Tibial artery (tissue), 4 donors: ENCODE results near the gene PI16.

Experiments
- DNase-seq, 2 donors: peaks; one replicate each; pipeline ENCODE4 v3.0.0-alpha.2; 2019
- H3K27ac ChIP-seq, 2 donors: fragments of 200-600 bp; sonication (generic) in 1 of 2; 1 replicate in 1 of 2; 2 replicates in 1 of 2; pipeline ENCODE4 v1.5.1; 2018 to 2019; ENCODE audit warnings: mild to moderate bottlenecking in 1 of 2
- H3K27me3 ChIP-seq, 2 donors: fragments of 200-600 bp; sonication (generic) in 1 of 2; one replicate each; pipeline versions ENCODE4 v1.5.1 to v1.6.0; 2016 to 2019
- H3K36me3 ChIP-seq, 3 donors: fragments of 200-600 bp; sonication (generic) in 2 of 3; one replicate each; pipeline ENCODE4 v1.5.1; 2016 to 2019; ENCODE audit warnings: mild to moderate bottlenecking in 2 of 3
- H3K4me1 ChIP-seq, 4 donors: fragments of 200-600 bp; sonication (generic) in 2 of 4; 1 replicate in 3 of 4; 2 replicates in 1 of 4; pipeline ENCODE4 v1.5.1; 2016 to 2019
- H3K4me3 ChIP-seq, 2 donors: fragments of 200-600 bp; sonication (generic) in 1 of 2; 1 replicate in 1 of 2; 2 replicates in 1 of 2; pipeline ENCODE4 v1.5.1; 2018 to 2019; ENCODE audit warnings: mild to moderate bottlenecking in 2 of 2
- H3K9me3 ChIP-seq, 3 donors: fragments of 200-600 bp; sonication (generic) in 1 of 3; one replicate each; pipeline ENCODE4 v1.5.1; 2016 to 2019
- CTCF ChIP-seq, 2 experiments: fragments of 200-600 bp in 1 of 2; fragments of 450-650 bp in 1 of 2; IDR thresholded peaks; one replicate each; pipeline ENCODE4 v1.5.1; 2017 to 2019; ENCODE audit warnings: antibody characterized with exemption in 2 of 2, mild to moderate bottlenecking in 1 of 2, moderate library complexity in 1 of 2
- intact Hi-C: fragments of 100-400 bp; cut with DNase I; formaldehyde crosslinking; loops from one replicate; pipeline ENCODE4 v1.15.0; 2023; ENCODE audit warnings: low total_unique reads

The PI16 gene

GRCh38 chr6:37011656-37012378 is 57.3 kb downstream of the PI16 start:
- Histone ChIP-seq H3K9me3 (no peaks in the 10 kb centered on the region), H3K27me3 (no peaks in the 10 kb centered on the region), H3K4me1 (no peaks in the 10 kb centered on the region), H3K27ac (no peak overlapping the region), H3K36me3 (no peaks in the 10 kb centered on the region), H3K4me3 (no peak overlapping the region)
- no peak for DNase-seq
- no peak for TF ChIP-seq CTCF (IDR thresholded peaks at IDR 0.05)
- intact Hi-C loops, result loop anchor here (10.0 kb wide), 1 partner anchor 127 kb away; the partner anchor contains the start of gene C6orf89

- no peaks in the 10 kb centered on the region for H3K9me3 ChIP-seq
- no peaks in the 10 kb centered on the region for H3K36me3 ChIP-seq
- intact Hi-C loops, result loop anchor here (10.0 kb wide), 1 partner anchor 129 kb away; the partner anchor contains the start of gene C6orf89
- H3K4me1 ChIP-seq, result peaks cover 0 to 12% (median 4%) of the 10 kb centered on the region in 4 donors
- no peak for TF ChIP-seq CTCF (IDR thresholded peaks at IDR 0.05)
- H3K27ac ChIP-seq, result no peak overlapping the region
- H3K4me3 ChIP-seq, result no peak overlapping the region
- H3K27me3 ChIP-seq, result no peaks in the 10 kb centered on the region
- DNase-seq, result no peak
Measured at GRCh38 chr6:37013516-37014491, 59.3 kb downstream of the PI16 start.
